GM19395 (cell line): Measurements from ENCODE around the gene EXOC6.

Source experiments
- ATAC-seq: cut with Tn5 transposase; IDR thresholded peaks from one replicate; pipeline ENCODE4 v1.9.1; 2021; ENCODE audit warnings: mild to moderate bottlenecking, moderate library complexity; ENCODE audit not compliant: unreplicated experiment

EXOC6 gene

DNA sequence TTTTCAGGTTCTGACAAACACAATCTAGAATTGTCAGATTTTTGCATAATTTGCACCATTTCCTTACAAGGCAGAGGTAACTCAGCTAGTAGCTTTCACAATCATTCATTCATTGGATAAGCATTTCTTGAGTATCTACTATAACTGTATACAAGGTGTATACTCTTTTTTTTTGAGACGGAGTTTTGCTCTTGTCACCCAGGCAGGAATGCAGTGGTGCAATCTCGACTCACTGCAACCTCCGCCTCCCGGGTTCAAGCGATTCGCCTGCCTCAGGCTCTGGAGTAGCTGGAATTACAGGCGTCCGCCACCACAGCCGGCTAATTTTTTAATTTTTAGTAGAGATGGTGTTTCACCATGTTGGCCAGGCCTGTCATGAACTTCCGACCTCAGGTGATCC, 16.2 kb upstream of the EXOC6 start:
- ATAC-seq, result no peak

GRCh38 chr10:92832998-92833650, 15.2 kb upstream of the EXOC6 start:
- no peak for ATAC-seq

GRCh38 chr10:92834331-92834730, 14.0 kb upstream of the EXOC6 start:
- no peak for ATAC-seq

GRCh38 chr10:92834986-92835385, 13.3 kb upstream of the EXOC6 start:
- ATAC-seq, result no peak

DNA sequence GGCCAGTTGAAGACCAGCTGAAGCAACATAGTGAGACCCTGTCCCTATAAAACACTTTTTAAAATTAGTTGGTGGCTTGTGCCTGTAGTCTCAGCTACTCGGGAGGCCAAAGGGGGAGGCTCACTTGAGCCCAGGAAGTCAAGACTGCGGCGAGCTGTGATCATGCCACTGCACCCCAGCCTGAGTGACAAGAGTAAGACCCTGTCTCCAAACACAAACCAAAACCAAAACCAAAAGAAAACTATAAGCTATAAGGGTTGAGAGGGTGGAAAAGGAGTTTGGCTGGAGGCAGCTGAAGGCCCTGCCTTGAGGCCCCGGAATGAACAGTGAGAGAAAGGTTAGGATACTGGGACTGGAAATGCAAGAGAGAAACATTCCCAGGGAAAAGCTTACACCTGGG, 10.9 kb upstream of the EXOC6 start:
- ATAC-seq, result no peak

- no peak for ATAC-seq
Measured at GRCh38 chr10:92839191-92840085, 8.9 kb upstream of the EXOC6 start.

DNA sequence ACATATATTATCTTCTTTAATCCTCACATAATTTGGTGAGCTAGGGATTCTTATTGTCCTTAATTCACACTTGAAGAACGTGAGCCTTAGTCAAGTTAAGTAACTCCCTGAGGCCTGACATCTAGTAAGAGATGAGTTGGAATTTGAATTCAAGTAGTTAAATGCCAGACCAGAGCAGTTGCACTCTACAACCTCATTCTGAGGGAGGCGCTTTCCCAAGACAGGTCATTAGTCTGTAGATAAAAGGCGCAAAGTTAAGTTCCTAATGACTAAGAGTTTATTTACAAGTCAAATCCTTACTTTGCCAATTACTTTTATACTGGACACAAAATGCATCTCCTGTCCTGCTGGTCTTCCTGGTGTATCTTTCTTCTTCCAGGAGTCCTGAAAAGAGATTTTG, 3.6 kb upstream of the EXOC6 start:
- ATAC-seq, result no peak

- ATAC-seq, result no peak
Measured at GRCh38 chr10:92845921-92846320, 2.4 kb upstream of the EXOC6 start.

DNA sequence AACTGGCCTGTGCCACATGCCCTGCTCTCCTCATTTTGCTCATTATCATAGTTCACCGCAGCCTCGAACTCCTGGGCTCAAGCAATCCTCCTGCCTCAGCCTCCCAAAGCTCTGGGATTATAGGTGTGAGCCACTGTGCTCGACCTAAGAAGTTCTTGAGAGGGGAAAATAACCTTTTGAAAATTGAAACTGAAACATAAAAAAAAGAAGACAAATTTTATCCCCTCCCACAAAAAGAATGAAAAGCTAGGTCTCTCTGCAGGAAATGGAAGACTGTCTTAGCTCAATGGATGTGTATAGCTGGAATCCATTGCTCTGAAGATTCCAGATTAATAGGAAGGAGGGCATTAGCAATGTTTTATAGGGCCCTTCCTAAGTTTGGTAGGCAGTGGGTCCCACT, 2.0 kb upstream of the EXOC6 start:
- ATAC-seq, result no peak

GRCh38 chr10:92846854-92847201, 1.5 kb upstream of the EXOC6 start:
- no peak for ATAC-seq

DNA sequence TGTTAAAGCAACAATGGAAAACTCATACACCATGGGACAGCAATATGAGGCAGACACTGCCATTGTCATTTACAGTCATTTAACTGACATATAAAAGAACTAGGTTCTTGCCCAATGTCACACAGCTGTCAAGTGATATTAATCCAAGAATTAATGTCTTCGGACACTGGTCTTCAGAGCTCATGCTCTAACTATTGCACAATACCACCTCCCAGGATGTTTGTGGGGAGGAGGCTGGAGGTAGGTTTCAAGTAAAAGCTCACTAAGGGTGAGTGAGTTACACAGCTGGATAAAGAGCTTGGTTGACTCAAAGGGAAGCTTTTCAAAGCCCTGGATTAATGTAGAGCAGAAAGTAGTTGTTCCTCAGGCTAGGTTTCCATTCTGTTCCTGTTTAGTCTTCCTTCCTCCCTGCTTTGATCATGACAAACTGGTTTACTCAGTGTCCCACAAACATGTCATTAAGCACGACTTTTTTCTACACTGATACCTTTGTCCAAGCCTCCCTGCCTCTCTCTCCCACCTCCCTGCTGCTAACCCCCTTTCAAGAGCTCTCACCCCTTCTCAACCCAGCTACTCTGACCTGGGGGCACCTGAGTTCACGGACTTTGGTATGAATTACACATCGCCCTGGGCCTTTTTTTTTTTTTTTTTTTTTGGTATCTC, 987 bp upstream of the EXOC6 start:
- ATAC-seq, result no peak

- ATAC-seq, result no peak
Measured at GRCh38 chr10:92848037-92848440, 281 bp upstream of the EXOC6 start.

DNA sequence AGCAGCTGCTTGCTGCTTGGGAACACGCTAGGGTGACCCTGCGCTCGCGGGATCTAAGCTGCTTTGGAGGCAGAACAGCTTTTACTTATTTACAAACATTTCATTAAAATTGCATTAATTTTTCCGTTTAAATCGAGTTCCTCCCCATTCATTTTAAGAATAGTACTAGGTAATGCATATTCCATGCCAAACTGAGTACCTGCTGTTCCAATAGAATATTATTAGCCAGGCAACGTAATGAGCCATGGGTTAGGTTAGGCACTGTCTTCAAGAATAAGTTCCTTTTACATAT, 860 bp downstream of the EXOC6 start:
- ATAC-seq, result no peak

- ATAC-seq, result no peak
Measured at GRCh38 chr10:92849576-92850090, 1.3 kb downstream of the EXOC6 start.

DNA sequence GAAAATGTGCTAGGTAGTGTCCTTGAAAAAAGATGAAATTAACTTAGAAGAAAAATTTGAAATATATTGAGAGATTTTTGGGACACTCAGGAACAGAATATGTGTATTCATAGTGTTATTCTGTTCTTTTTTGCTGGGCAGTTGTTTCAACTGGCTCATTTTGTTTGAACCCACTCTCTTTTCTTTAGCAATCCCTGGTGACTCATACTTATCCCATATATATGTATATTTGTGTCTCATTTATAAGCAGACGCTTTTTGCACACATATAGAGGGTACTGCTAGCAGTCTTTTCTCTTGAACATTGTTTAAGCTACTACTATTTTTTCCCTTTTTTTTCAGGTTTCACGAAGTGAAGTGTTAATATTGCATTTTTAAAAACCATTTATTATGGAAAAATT, 1.9 kb downstream of the EXOC6 start:
- ATAC-seq, result no peak

GRCh38 chr10:92851003-92851402, 2.7 kb downstream of the EXOC6 start:
- ATAC-seq, result no peak

GRCh38 chr10:92855560-92855959, 7.2 kb downstream of the EXOC6 start:
- no peak for ATAC-seq

DNA sequence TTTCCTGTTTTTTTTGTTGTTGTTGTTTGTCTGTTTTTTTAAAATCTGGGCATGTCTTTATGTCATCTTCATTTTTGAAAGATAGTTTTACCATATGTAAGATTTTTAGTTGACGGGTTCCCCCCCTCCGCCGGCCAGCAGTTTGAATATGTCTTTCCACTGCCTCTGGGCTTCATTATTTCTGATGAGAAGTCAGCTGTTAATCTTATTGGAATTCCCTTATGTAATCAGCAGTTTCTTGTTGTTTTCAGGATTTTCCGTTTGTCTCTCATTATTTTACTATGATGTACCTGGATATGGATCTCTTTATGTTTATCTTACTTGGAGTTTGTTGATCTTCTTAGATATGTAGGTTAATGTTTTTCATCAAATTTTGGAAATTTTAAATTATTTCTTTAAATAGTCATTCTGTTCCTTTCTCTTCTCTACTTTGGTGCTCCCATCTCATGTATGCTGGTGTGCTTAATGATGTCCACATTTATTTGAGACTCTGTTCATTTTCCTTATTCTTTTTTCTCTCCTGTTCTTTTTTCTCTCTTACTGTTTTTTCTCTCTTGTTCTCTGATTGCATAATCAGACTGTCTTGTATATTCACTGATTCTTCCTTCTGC, 9.7 kb downstream of the EXOC6 start:
- ATAC-seq, result no peak

- ATAC-seq, result no peak
Measured at GRCh38 chr10:92867235-92867634, 18.9 kb downstream of the EXOC6 start.

DNA sequence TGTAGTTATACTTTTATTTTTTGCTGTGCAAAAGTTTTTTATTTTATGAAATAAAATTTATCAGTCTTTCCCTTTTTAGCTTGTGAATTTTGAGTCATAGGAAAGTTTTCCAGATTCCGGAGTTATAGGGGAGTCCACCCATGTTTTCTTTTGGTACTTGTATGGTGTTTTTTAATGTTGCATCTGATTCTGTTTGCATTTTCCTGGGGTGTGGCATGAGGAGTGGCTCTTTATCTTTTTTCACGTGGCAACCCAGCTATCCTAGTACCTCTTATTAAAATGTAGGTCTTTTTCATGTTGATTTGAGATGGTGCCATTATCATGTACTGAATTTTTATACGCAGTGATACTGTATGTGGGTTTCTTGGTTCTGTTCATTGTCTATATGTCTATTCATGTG, 19.7 kb downstream of the EXOC6 start:
- no peak for ATAC-seq

- no peak for ATAC-seq
Measured at GRCh38 chr10:92868557-92868956, 20.2 kb downstream of the EXOC6 start.

DNA sequence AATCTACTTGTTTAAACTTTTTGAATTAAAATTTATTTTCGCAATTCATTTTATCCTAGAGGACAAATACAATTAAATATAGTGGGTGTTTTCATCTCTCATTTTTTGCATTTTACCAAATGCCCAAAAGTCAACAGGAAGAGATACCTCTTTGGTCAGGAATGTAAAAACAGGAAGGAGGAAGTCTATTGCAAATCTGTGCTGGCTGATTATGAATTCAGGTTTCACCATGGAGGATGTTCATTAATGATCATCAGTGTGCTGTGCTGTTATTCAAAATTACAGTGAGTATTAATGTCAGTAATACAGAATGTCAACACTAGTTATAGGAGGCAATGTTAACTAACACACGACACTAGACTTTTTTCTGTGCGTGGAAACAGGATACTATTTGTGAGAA, 24.7 kb downstream of the EXOC6 start:
- ATAC-seq, result no peak
